ENCODE results near the gene ARHGAP33. TPM values are rescaled to one million over a fixed set of nuclear protein-coding genes. Genes with fewer than 3 reads are reported as not detected.

ARHGAP33 gene
- total and polyA plus RNA-seq, 2 donors (not counting 3 experiments of a cell fraction or from before 2014, with no cell fraction given): 11.0 to 18.4 TPM

- Histone ChIP-seq H3K9ac (replicated peaks; ENCODE audit: extremely low read depth, insufficient read depth, low read length) (no peak overlapping the region), H3K79me2 (ENCODE audit: control insufficient read depth, insufficient read depth, low read length) (no peaks in the 10 kb centered on the region), H3K36me3 (ENCODE audit: control insufficient read depth in 2 of 2, extremely low read depth in 1 of 2, insufficient read depth in 2 of 2, low read length in 2 of 2) (peaks cover 0 to 2% of the 10 kb centered on the region in 2 experiments), H3K27me3 (ENCODE audit: control insufficient read depth in 2 of 2, insufficient read depth in 2 of 2, low read length in 2 of 2) (no peaks in the 10 kb centered on the region), H3K9me1 (replicated peaks; ENCODE audit: control insufficient read depth, extremely low read depth, insufficient read depth, low read length) (no peaks in the 10 kb centered on the region), H3K27ac (ENCODE audit: insufficient read depth, low read depth, low read length) (no peak overlapping the region), H3K4me3 (replicated peaks in 1 of 3; ENCODE audit: insufficient read depth in 1 of 3, low read depth in 1 of 3, low read length in 3 of 3) (no peak overlapping the region), H3K9me3 (replicated peaks; ENCODE audit: control insufficient read depth, insufficient read depth, low read length) (no peaks in the 10 kb centered on the region), H3K4me2 (ENCODE audit: insufficient read depth, low read length) (no peak overlapping the region), H4K20me1 (replicated peaks; ENCODE audit: control insufficient read depth, extremely low read depth, insufficient read depth, low read length) (no peaks in the 10 kb centered on the region), H2AFZ (ENCODE audit: low read depth, low read length) (no peak overlapping the region), H3K4me1 (ENCODE audit: control insufficient read depth, extremely low read depth, insufficient read depth, low read length) (peaks cover 4% of the 10 kb centered on the region)
- ChIA-PET CTCF (interaction anchor here (1.6 kb wide), 1 partner anchor 28 kb away, joined by 3 read pairs; the partner anchor contains the start of genes PSENEN and U2AF1L4), POLR2A (no interaction called here)
- TF ChIP-seq MYC (IDR thresholded peaks at IDR 0.05; ENCODE audit: low read depth, low read length): no peak
- TF ChIP-seq, protein P1, sequence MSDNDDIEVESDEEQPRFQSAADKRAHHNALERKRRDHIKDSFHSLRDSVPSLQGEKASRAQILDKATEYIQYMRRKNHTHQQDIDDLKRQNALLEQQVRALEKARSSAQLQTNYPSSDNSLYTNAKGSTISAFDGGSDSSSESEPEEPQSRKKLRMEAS (IDR thresholded peaks at IDR 0.05; ENCODE audit: insufficient read depth, insufficient read length): no peak
- TF ChIP-seq FOS (IDR thresholded peaks at IDR 0.05; ENCODE audit: borderline replicate concordance, insufficient read depth, low read length): no peak
- no peak for TF ChIP-seq POLR2AphosphoS5 (IDR thresholded peaks at IDR 0.05; ENCODE audit: insufficient read depth, low read depth, low read length)
- TF ChIP-seq, protein P2, sequence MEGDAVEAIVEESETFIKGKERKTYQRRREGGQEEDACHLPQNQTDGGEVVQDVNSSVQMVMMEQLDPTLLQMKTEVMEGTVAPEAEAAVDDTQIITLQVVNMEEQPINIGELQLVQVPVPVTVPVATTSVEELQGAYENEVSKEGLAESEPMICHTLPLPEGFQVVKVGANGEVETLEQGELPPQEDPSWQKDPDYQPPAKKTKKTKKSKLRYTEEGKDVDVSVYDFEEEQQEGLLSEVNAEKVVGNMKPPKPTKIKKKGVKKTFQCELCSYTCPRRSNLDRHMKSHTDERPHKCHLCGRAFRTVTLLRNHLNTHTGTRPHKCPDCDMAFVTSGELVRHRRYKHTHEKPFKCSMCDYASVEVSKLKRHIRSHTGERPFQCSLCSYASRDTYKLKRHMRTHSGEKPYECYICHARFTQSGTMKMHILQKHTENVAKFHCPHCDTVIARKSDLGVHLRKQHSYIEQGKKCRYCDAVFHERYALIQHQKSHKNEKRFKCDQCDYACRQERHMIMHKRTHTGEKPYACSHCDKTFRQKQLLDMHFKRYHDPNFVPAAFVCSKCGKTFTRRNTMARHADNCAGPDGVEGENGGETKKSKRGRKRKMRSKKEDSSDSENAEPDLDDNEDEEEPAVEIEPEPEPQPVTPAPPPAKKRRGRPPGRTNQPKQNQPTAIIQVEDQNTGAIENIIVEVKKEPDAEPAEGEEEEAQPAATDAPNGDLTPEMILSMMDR (IDR thresholded peaks at IDR 0.05; ENCODE audit: extremely low read depth in 1 of 2, insufficient read depth in 1 of 2, low read depth in 1 of 2, low read length in 2 of 2): no peak
- no peak for TF ChIP-seq POLR2A (IDR thresholded peaks at IDR 0.05; ENCODE audit: low read depth, low read length)
- no peak for TF ChIP-seq GATA2 (IDR thresholded peaks at IDR 0.05; ENCODE audit: insufficient read depth, insufficient read length, low read depth, low read length)
- TF ChIP-seq JUN (IDR thresholded peaks at IDR 0.05; ENCODE audit: borderline replicate concordance, insufficient read depth, insufficient read length, low read depth): no peak
- TF ChIP-seq EZH2 (IDR thresholded peaks at IDR 0.05; ENCODE audit: borderline replicate concordance, low read depth, low read length, severe bottlenecking): no peak
- intact Hi-C loops (cut with micrococcal nuclease): no loop called here
- FAIRE-seq (no peak), DNase-seq (ENCODE audit: low read depth, low spot score) (no peak)
- BruUV-seq (replicated peaks): no TSS peak
- dilution Hi-C loops (cut with MboI; ENCODE audit: extremely low pct_ligation_motif_present, low sequenced_read_pairs): no loop called here
Observed at GRCh38 chr19:35773020-35773806, 2.2 kb upstream of the ARHGAP33 start.

All from endothelial cell of umbilical vein (primary cell).